ENCODE data around the gene FLT1.

The FLT1 gene

DNA sequence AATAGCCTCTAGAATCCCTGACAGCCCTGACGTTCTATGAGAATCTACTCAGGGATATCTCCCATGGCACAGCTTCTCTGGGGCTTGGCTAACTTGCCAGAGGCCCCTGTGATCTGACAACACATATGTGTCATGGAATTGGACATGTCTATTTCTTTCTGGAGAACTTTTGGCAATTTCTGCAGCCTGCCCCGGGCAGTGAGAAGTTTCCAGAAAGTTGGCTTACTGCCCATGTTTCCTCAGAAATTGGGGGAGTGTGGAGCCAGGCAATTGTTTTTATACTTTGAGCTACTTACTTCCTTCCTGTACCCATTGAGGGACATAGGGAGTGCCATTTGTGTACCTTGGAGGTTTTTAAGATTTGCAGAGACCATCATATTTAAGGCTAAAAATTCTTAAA lies 98.9 kb downstream of the FLT1 start:
- Histone ChIP-seq H3K4me3 (ENCODE audit: insufficient read depth, low read depth, low read length) (no peak overlapping the region), H3K4me1 (ENCODE audit: control insufficient read depth, insufficient read depth, low read length) (no peaks in the 10 kb centered on the region), H3K9me3 (ENCODE audit: control insufficient read depth, low read length) (no peaks in the 10 kb centered on the region), H3K36me3 (ENCODE audit: control insufficient read depth, insufficient read depth, low read length) (no peaks in the 10 kb centered on the region), H3K27ac (ENCODE audit: insufficient read depth, low read depth, low read length, poor library complexity, severe bottlenecking) (no peak overlapping the region), H3K27me3 (ENCODE audit: control insufficient read depth, insufficient read depth, low read length, poor library complexity, severe bottlenecking) (no peaks in the 10 kb centered on the region)
- WGBS, 2 experiments: 90 to 94% methylated on average over 2 of the region's 2 CpGs

DNA sequence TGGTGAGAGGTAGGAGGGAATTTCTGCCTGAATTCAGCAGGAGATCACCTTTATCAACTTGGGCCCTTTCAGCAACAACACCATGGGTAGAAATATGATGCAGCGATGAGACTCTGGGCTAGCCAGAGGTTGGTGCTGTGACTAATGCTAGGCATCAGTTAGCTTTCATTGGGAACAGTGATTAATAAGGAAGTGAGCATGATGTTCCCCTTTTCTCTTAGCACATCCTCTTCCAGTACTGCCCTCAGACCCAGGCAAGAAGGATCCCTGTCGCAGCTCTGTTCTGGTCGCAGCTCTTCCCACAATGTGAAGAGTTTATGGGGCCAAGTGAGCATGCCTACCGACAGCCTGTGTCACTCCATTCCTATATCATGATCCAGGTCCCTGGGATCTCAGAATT lies 100.5 kb downstream of the FLT1 start:
- H3K36me3 ChIP-seq (ENCODE audit: control insufficient read depth, insufficient read depth, low read length): no peaks in the 10 kb centered on the region
- H3K27ac ChIP-seq (ENCODE audit: insufficient read depth, low read depth, low read length, poor library complexity, severe bottlenecking): no peak overlapping the region
- H3K4me3 ChIP-seq (ENCODE audit: insufficient read depth, low read depth, low read length): no peak overlapping the region
- no peaks in the 10 kb centered on the region for H3K9me3 ChIP-seq (ENCODE audit: control insufficient read depth, low read length)
- no peaks in the 10 kb centered on the region for H3K27me3 ChIP-seq (ENCODE audit: control insufficient read depth, insufficient read depth, low read length, poor library complexity, severe bottlenecking)
- WGBS, 2 experiments: 96% methylated on average over 4 of the region's 4 CpGs
- H3K4me1 ChIP-seq (ENCODE audit: control insufficient read depth, insufficient read depth, low read length): no peaks in the 10 kb centered on the region

DNA sequence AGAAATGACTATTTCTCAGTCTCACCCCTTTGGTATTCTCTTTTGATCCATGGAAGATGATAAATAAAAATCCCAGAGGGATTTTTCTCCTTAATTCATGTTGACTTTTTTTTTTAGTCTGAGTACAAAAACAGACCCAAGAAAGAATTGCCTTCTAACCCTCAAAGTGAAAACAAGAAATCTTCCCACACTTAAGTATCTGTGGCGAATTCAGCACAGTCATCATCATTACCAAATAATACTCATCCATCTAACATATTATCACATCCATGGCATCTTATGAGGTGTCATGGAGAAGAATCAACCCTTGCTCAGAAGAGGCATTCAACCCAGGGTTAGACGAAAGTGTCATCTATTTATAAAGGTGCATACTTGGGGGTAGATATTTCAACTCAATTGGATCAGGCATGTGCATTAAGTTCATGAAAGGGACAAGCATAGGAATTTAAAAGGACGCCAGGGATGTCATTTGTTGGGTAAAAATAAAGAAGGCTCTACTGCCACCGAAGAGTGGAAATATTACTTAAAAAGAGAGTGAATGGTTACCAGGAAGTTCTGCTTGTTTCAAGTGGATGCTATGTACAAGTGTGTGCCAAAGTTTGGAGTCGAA lies 101.9 kb downstream of the FLT1 start:
- no peak overlapping the region for H3K4me3 ChIP-seq (ENCODE audit: insufficient read depth, low read depth, low read length)
- H3K4me1 ChIP-seq (ENCODE audit: control insufficient read depth, insufficient read depth, low read length): no peaks in the 10 kb centered on the region
- 91 to 94% methylated on average over 5 of the region's 5 CpGs for WGBS, 2 experiments
- no peaks in the 10 kb centered on the region for H3K9me3 ChIP-seq (ENCODE audit: control insufficient read depth, low read length)
- no peaks in the 10 kb centered on the region for H3K36me3 ChIP-seq (ENCODE audit: control insufficient read depth, insufficient read depth, low read length)
- H3K27me3 ChIP-seq (ENCODE audit: control insufficient read depth, insufficient read depth, low read length, poor library complexity, severe bottlenecking): no peaks in the 10 kb centered on the region
- no peak overlapping the region for H3K27ac ChIP-seq (ENCODE audit: insufficient read depth, low read depth, low read length, poor library complexity, severe bottlenecking)

DNA sequence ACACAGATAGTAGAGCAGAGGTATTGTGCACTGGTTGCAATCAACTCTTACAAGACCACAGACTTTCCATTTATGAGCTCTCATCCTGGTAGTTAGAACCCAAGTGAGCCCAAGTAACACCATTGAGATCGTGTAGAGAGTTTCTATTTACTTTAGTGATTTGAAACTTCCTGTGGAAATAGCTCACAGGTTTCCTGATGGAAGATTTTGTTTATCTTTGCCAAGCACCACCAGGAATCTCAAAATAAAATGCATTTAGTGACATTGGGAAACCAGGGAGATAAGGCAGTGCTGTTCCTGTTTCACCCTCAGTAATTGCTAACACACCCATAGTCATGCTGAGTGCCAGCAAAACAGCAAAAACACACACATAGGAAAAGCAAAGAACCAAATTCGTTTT lies 102.5 kb downstream of the FLT1 start:
- no peak overlapping the region for H3K4me3 ChIP-seq (ENCODE audit: insufficient read depth, low read depth, low read length)
- H3K27me3 ChIP-seq (ENCODE audit: control insufficient read depth, insufficient read depth, low read length, poor library complexity, severe bottlenecking): no peaks in the 10 kb centered on the region
- no peak overlapping the region for H3K27ac ChIP-seq (ENCODE audit: insufficient read depth, low read depth, low read length, poor library complexity, severe bottlenecking)
- no peaks in the 10 kb centered on the region for H3K36me3 ChIP-seq (ENCODE audit: control insufficient read depth, insufficient read depth, low read length)
- no peaks in the 10 kb centered on the region for H3K9me3 ChIP-seq (ENCODE audit: control insufficient read depth, low read length)
- no peaks in the 10 kb centered on the region for H3K4me1 ChIP-seq (ENCODE audit: control insufficient read depth, insufficient read depth, low read length)
- 60 to 72% methylated on average over 2 of the region's 2 CpGs for WGBS, 2 experiments

DNA sequence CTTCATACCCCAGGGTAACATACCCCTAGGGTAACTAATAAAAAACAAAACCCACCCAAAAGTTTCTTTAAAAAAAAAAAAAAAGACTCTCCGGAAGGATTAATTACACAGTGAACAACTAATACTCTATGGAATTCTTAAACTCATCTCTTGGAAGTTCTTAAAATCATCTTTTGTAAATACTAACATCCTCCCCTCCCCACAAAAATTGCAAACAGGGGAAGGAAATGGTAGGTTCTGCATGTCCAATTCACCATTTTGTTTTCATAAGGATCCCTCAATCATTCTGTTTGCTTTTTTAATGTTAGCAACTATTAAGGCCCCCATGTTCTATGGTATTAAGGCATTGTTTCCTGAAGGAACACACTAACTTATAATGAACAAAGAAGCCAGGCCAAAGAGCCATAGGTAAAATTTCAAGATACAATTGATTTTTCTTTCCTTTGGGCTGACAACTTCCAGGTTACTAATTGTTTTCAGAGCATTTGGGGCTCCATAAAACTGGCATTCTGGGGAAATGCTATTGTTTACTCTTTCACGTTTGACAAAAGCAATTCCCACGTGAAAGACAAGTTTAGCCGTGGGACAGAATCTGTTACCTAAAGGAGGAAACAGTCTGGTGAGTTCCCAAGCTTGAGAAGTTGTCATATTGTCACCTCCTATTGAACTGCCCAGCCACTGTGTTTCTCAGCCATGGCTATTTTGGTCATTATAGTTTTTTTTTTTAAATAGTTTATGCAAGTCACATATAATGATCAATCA lies 107.0 kb downstream of the FLT1 start:
- 63 to 66% methylated on average over 4 of the region's 4 CpGs for WGBS, 2 experiments
- no peak overlapping the region for H3K27ac ChIP-seq (ENCODE audit: insufficient read depth, low read depth, low read length, poor library complexity, severe bottlenecking)

DNA sequence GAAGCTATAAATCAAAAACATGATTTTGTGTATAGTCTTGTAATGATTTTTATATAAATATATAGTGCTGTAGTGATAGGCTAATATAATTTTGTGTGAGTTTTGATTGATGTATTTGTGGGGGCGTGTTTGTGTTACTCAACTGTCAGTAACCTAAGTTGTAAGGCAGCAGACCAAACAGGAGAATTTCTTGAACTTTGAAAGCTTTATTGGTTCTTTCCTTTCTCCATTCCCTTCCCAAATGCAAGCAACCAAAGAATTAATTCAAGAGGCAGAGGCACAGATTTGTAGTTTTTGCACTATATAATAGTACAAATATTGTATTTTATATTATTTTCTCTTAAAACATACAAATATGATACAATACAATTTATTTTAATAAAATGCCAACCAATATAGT lies 109.6 kb downstream of the FLT1 start:
- H3K4me3 ChIP-seq (ENCODE audit: insufficient read depth, low read depth, low read length): no peak overlapping the region
- peaks cover 3% of the 10 kb centered on the region for H3K4me1 ChIP-seq (ENCODE audit: control insufficient read depth, insufficient read depth, low read length)
- H3K36me3 ChIP-seq (ENCODE audit: control insufficient read depth, insufficient read depth, low read length): no peaks in the 10 kb centered on the region
- H3K9me3 ChIP-seq (ENCODE audit: control insufficient read depth, low read length): no peaks in the 10 kb centered on the region
- H3K27me3 ChIP-seq (ENCODE audit: control insufficient read depth, insufficient read depth, low read length, poor library complexity, severe bottlenecking): no peaks in the 10 kb centered on the region
- 81 to 88% methylated on average over 1 of the region's 1 CpG for WGBS, 2 experiments
- H3K27ac ChIP-seq (ENCODE audit: insufficient read depth, low read depth, low read length, poor library complexity, severe bottlenecking): no peak overlapping the region

More for the DNA sequence above, 107.0 kb downstream of the FLT1 start:
- no peaks in the 10 kb centered on the region for H3K36me3 ChIP-seq (ENCODE audit: control insufficient read depth, insufficient read depth, low read length)
- H3K9me3 ChIP-seq (ENCODE audit: control insufficient read depth, low read length): no peaks in the 10 kb centered on the region
- H3K4me1 ChIP-seq (ENCODE audit: control insufficient read depth, insufficient read depth, low read length): peaks cover 3% of the 10 kb centered on the region
- no peaks in the 10 kb centered on the region for H3K27me3 ChIP-seq (ENCODE audit: control insufficient read depth, insufficient read depth, low read length, poor library complexity, severe bottlenecking)
- H3K4me3 ChIP-seq (ENCODE audit: insufficient read depth, low read depth, low read length): no peak overlapping the region

DNA sequence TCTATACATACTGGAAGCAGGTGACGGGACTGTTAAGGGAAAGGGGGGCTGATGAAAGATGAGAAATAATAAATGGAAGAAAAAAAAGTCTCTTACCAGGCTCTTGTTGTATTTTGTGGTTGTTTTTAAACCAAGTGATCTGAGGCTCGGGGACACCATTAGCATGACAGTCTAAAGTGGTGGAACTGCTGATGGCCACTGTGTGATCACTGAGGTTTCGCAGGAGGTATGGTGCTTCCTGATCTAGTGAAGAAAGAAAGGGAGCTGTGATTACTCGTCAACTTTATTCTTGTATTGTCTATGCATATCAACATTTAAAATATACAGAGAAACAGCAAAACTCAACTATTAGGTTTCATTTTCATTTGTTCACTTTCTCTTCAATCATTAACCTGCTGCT lies 110.1 kb downstream of the FLT1 start:
- 86 to 95% methylated on average over 3 to 4 of the region's 4 CpGs for WGBS, 2 experiments
- H3K9me3 ChIP-seq (ENCODE audit: control insufficient read depth, low read length): no peaks in the 10 kb centered on the region
- no peaks in the 10 kb centered on the region for H3K27me3 ChIP-seq (ENCODE audit: control insufficient read depth, insufficient read depth, low read length, poor library complexity, severe bottlenecking)
- H3K27ac ChIP-seq (ENCODE audit: insufficient read depth, low read depth, low read length, poor library complexity, severe bottlenecking): no peak overlapping the region
- H3K4me1 ChIP-seq (ENCODE audit: control insufficient read depth, insufficient read depth, low read length): peaks cover 3% of the 10 kb centered on the region
- H3K4me3 ChIP-seq (ENCODE audit: insufficient read depth, low read depth, low read length): no peak overlapping the region
- H3K36me3 ChIP-seq (ENCODE audit: control insufficient read depth, insufficient read depth, low read length): no peaks in the 10 kb centered on the region

DNA sequence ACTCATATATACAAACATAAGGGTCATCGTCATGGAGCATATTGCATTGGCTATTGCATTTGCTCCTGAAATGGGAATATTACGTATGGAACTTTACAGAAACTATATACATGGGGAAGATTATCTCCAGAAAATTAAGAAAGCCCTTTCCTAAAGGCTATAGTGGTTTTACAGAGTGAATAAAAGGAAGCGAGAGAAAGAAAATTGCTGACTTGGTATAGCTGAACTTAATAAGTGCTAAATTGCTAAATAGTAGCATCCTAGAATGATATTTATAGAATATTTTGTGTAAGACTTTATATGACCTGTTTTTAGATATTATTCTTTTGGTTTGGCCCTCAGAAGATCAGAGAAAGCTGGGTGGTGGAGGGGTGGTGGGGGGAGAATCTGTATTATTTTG lies 114.6 kb downstream of the FLT1 start:
- no peaks in the 10 kb centered on the region for H3K9me3 ChIP-seq (ENCODE audit: control insufficient read depth, low read length)
- H3K27ac ChIP-seq (ENCODE audit: insufficient read depth, low read depth, low read length, poor library complexity, severe bottlenecking): no peak overlapping the region
- 100% methylated on average over 1 to 3 of the region's 3 CpGs for WGBS, 2 experiments
- H3K4me3 ChIP-seq (ENCODE audit: insufficient read depth, low read depth, low read length): no peak overlapping the region
- no peaks in the 10 kb centered on the region for H3K4me1 ChIP-seq (ENCODE audit: control insufficient read depth, insufficient read depth, low read length)
- H3K36me3 ChIP-seq (ENCODE audit: control insufficient read depth, insufficient read depth, low read length): no peaks in the 10 kb centered on the region
- no peaks in the 10 kb centered on the region for H3K27me3 ChIP-seq (ENCODE audit: control insufficient read depth, insufficient read depth, low read length, poor library complexity, severe bottlenecking)

DNA sequence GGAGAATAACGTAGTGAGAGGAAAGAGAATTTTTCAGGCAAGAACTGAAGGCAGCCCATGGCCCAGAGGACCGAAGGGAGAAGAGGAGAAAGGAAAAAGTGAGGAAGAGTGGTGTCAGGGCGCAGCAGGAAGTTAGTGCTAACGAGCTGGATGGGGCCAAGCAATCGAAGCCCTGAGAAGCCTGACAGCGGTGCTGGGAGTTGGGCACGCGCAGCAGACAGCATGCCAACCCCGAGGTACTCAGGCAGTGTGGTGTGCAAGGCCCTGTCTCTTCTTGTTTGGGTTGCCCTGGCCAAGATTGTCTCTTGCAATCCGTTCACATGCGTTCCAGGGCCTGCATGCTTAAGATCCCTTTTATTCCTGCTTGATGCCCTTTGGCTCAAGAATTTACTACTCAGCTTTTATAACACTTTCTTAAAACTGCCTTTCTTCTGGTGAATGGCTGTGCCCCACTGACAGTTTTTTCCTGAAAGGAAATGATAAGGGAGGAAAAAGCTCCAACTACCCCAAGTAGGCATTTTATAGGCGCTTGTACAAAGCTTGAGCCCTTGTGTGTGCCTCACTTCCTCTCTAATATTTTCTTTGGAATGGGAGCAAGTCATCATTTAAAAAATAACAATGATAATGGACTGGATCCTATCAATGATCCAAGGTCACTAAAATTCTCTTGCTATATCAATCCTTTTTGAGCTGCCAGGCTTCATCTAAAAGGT lies 115.4 kb downstream of the FLT1 start:
- Histone ChIP-seq H3K4me3 (ENCODE audit: insufficient read depth, low read depth, low read length) (no peak overlapping the region), H3K27me3 (ENCODE audit: control insufficient read depth, insufficient read depth, low read length, poor library complexity, severe bottlenecking) (no peaks in the 10 kb centered on the region), H3K36me3 (ENCODE audit: control insufficient read depth, insufficient read depth, low read length) (no peaks in the 10 kb centered on the region), H3K4me1 (ENCODE audit: control insufficient read depth, insufficient read depth, low read length) (no peaks in the 10 kb centered on the region), H3K9me3 (ENCODE audit: control insufficient read depth, low read length) (no peaks in the 10 kb centered on the region), H3K27ac (ENCODE audit: insufficient read depth, low read depth, low read length, poor library complexity, severe bottlenecking) (no peak overlapping the region)
- WGBS, 2 experiments: 90% methylated on average over 12 of the region's 12 CpGs

DNA sequence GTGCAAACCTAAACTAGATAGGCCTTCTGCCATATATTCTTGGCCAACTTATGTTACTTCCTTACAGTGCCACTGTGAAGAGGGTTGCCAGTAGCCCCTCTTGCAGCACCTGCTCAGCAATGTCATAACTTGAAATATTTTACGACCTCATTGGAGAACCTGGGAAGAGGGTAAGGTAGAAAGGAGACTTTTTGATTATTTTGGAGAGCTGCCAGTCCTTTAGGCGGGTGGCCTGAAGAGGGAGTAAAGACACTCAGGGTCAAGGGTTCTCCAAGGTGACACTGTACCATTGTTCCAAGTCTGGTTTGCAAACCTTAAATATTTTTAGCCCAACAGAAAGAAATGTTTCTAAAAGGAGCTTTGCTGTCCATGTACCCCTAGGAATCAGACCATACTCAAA lies 118.3 kb downstream of the FLT1 start:
- no peaks in the 10 kb centered on the region for H3K36me3 ChIP-seq (ENCODE audit: control insufficient read depth, insufficient read depth, low read length)
- H3K4me1 ChIP-seq (ENCODE audit: control insufficient read depth, insufficient read depth, low read length): no peaks in the 10 kb centered on the region
- H3K9me3 ChIP-seq (ENCODE audit: control insufficient read depth, low read length): no peaks in the 10 kb centered on the region
- WGBS, 2 experiments: 93 to 96% methylated on average over 2 of the region's 2 CpGs
- H3K27ac ChIP-seq (ENCODE audit: insufficient read depth, low read depth, low read length, poor library complexity, severe bottlenecking): no peak overlapping the region
- no peaks in the 10 kb centered on the region for H3K27me3 ChIP-seq (ENCODE audit: control insufficient read depth, insufficient read depth, low read length, poor library complexity, severe bottlenecking)
- no peak overlapping the region for H3K4me3 ChIP-seq (ENCODE audit: insufficient read depth, low read depth, low read length)

All from ectodermal cell (in vitro differentiated cells).